Left lobe of liver (tissue), 2 donors: Measurements from ENCODE around the gene AXIN1. TPM values are rescaled to one million over a fixed set of nuclear protein-coding genes. Genes with fewer than 3 reads are reported as not detected.

Experiments used
- ATAC-seq: fragments of 200-7000 bp; cut with Tn5 transposase; one replicate; pipeline ENCODE4 v1.9.1; 2020; ENCODE audit warnings: mild to moderate bottlenecking, moderate library complexity
- DNase-seq: peaks from one replicate; pipeline ENCODE4 v3.0.0-alpha.2; 2020; ENCODE audit warnings: low spot score
- total RNA-seq: library from RNA; stranded (reverse); gene quantifications from one replicate; pipeline ENCODE4 v1.2.1, GENCODE V29; 2021
- donor health status: DM: no; HTN: no; CAD: no; lungs with moderate emphysema.
- donor health status: DM: no; HTN: yes; CAD: no.

Gene AXIN1
- total RNA-seq, 1 donor from 2014 or later: 8.5 TPM

DNA sequence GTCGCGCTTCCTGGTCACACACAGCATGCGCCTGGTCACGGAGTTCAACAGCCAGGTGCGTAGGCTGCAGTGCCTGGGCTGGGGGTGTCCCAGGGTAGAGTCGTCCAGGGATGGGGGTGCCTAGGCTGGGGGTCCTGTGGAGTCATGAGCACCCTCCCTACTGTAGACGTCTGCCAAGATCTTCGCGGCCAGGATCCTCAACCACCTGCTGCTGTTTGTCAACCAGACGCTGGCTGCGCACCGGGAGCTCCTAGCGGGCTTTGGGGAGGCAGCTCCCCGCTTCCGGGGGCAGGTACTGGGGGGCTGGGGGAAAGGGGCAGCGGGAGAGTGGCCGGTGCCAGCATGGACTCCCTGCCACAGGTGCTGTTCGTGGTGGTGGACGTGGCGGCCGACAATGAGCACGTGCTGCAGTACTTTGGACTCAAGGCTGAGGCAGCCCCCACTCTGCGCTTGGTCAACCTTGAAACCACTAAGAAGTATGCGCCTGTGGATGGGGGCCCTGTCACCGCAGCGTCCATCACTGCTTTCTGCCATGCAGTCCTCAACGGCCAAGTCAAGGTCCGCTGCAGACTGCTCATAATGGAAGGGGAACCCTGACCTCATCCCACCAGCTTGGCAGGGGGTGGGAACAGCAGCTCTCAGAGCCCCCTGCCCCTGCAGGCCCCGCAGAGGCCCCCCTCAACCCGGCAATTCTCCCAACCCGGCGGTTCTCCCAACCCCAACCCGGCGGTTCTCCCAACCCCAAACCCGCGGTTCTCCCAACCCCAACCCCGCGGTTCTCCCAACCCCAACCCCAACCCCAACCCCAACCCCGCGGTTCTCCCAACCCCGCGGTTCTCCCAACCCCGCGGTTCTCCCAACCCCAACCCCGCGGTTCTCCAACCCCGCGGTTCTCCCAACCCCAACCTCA is 67.1 kb downstream of the AXIN1 start:
- ATAC-seq (no peak), DNase-seq (no peak)

DNA sequence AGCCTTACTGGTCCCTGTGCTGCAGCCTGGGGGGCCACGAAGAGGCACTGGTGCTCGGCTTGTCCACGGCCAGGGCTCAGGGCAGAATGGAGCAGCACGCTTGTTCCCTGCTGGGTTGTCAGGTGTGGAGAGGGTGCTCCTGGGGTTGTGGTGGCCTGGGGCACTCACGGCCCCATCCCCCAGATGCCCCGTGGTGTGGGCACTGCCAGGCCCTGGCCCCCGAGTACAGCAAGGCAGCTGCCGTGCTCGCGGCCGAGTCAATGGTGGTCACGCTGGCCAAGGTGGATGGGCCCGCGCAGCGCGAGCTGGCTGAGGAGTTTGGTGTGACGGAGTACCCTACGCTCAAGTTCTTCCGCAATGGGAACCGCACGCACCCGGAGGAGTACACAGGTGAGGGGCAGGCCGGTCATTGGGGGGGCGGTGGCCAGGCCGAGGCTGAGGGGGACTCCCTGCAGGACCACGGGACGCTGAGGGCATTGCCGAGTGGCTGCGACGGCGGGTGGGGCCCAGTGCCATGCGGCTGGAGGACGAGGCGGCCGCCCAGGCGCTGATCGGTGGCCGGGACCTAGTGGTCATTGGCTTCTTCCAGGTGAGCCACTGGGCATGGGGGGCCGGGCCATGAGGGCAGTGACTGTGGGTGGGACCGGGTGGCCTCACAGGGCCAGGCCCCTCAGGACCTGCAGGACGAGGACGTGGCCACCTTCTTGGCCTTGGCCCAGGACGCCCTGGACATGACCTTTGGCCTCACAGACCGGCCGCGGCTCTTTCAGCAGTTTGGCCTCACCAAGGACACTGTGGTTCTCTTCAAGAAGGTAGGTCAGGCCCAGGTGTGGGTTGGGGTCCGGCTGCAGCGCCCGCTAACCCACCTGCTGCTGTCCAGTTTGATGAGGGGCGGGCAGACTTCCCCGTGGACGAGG is 68.1 kb downstream of the AXIN1 start:
- DNase-seq: no peak
- no peak for ATAC-seq

DNA sequence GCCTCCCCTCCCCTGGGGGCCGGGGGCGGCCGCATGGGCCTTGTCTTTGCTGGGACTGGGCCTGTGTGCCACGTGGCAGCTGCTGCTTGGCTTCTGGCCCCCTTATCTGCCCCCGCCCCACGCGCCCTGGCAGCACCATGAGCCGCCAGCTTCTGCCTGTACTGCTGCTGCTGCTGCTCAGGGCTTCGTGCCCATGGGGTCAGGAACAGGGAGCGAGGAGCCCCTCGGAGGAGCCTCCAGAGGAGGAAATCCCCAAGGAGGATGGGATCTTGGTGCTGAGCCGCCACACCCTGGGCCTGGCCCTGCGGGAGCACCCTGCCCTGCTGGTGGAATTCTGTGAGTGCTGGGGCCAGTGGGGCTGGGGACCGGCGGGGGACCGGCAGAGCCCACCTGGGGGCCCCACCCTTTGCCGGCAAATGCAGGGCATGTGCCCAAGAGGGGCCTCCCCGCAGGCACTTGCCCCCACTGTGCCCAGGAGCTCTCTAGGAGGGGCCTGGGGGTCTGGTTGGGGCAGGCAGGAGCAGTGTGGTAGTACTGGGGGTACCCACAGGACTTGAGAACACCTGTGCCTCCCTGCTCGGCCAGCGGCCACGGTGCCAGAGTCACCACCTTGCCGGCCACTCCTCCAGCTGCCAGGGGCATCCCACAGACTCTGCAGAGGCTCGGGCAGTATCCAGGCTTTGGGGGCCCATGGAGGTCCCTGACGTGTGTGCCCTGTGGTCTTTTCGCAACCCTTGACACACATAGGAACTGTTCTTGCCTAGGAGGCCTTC is 69.3 kb downstream of the AXIN1 start, which contains the start of gene PDIA2:
Gene PDIA2, plus strand, starts transcription at position 132 of the 773 bp plus-strand sequence. Its CDS starts 6 bp downstream, at position 138.
- DNase-seq (no peak), ATAC-seq (no peak)

DNA sequence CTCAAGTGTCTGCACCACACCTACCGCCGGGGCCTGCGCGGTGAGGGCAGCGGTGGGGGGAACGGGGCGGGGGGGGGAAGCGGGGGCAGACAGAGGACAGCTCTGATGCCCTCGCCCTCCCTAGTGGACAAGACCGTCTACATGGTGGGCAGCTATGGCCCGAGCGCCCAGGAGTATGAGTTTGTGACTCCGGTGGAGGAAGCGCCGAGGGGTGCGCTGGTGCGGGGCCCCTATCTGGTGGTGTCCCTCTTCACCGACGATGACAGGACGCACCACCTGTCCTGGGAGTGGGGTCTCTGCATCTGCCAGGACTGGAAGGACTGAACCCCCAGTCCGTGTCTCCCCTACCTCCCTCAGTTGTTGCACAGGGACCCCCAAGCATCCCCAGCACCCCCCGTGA is 70.0 kb downstream of the AXIN1 start:
- ATAC-seq (no peak), DNase-seq (no peak)

DNA sequence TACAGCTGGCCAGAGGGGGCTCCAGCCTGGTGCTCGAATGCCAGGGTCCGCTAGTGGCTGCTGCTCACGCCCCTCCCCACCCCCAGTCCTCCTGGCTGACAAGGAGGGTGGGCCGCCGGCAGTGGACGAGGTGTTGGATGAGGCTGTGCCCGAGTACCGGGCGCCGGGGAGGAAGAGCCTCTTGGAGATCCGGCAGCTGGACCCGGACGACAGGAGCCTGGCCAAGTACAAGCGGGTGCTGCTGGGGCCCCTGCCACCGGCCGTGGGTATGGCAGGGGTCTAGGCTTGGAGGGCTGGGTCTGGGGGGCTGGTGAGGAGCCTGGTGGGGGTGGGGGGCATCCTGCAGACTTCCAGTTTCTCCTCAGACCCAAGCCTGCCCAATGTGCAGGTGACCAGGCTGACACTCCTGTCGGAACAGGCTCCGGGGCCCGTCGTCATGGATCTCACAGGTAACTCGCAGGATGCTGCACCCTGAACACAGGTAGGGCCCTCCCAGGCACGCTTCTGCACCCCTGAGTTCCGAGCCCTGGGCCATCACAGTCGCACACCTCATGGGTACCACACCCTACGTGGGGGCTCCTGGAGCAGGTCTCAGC is 70.8 kb downstream of the AXIN1 start:
- DNase-seq: no peak

DNA sequence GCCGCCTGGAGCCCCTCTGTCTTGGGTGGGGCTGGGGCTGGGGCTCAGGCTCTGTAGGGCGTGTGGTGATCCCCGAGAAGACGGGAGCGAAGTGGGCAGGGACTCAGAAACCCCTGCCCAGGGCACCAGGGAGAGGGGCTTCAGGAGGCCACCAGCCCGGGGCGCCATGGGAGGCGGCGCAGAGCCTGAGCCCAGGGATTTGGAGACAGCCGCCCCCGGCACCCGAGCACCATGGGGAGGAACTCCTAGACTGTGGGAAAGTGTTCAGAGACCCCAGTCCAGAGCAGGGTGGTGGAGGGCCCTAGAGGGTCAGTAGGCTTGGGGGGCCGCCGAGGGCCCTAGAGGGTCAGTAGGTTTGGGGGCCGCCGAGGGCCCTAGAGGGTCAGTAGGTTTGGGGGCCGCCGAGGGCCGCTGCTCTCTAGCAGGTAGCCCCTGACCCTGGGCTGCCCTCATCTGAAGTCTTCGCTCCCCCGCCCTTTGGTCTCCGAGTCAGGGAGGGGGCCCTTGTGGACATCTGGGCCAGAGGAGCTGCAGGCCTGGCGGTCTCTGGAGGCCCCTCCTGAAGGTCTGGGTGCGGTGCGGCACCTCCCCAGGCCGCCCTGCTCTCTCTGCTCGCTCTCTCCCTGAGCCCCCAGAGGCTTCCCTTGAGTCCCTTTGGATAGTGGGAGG is 71.4 kb downstream of the AXIN1 start:
- ATAC-seq (no peak), DNase-seq (no peak)

More for the DNA sequence above, 70.8 kb downstream of the AXIN1 start:
- ATAC-seq: peak; percentile 8

DNA sequence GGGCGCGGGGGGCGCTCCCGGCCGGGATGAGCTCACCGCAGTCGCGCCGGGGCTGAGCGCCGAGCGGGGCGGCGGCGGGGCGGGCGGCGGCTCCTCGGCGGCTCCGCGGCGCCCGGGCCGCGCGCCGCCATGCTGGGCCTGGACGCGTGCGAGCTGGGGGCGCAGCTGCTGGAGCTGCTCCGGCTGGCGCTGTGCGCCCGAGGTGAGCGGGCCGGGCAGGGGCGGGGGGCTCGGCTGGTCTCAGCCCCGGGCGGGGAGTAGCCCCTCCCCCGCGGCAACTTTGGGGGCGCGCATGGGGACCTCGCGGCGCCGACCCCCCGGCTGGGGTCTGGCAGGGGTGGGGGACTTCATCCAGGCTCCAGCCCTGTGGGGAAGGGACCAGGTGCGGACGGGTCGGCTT is 72.0 kb downstream of the AXIN1 start, which contains the start of gene ARHGDIG:
Gene ARHGDIG, plus strand, starts transcription at position 40 of the 400 bp plus-strand sequence. Its CDS starts 90 bp downstream, at position 130.
- DNase-seq (no peak), ATAC-seq (no peak)

DNA sequence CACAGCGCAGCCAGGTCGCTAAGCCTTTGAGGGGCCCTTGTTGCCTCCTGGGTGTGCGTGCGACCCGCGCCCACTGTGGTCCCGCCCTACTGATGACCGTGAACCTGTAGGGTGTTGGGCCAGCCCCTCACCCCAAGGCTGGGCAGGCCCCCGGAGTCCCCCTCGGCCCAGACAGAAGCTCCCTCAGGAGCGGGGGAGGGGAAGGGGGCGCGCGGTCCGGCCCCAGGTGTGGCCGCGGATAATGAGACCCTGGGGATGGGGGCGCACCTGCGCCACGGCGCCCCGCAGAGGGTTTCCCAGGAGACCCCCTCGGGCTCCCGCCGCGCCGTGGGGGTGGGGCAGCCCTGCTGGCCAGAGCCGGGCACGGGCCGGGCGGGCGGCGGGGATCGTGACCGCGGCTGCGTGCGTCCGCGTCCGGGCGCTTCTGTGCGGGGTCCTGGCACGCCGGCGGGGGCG is 72.5 kb downstream of the AXIN1 start:
- ATAC-seq (no peak), DNase-seq (no peak)

DNA sequence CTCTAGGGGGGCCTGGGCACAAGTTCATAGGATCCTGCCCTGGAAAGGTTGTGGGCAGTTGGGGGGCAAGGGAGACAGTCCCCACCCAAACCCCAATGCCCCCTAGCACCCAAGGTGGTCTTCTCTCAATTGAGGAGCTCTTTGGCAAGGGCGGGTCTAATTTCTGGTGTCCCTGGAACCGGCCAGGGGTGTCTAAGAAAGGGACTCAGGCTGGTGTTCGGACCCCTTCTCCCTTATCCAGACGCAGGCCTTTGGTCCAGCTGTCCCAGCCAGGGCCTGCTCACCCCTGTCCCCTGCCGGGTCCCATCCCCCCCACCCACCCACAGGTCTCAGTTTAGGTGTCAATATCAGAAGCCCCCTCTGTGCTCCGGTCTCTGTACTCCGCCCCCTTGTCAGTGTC is 73.0 kb downstream of the AXIN1 start:
- DNase-seq (no peak), ATAC-seq (no peak)

DNA sequence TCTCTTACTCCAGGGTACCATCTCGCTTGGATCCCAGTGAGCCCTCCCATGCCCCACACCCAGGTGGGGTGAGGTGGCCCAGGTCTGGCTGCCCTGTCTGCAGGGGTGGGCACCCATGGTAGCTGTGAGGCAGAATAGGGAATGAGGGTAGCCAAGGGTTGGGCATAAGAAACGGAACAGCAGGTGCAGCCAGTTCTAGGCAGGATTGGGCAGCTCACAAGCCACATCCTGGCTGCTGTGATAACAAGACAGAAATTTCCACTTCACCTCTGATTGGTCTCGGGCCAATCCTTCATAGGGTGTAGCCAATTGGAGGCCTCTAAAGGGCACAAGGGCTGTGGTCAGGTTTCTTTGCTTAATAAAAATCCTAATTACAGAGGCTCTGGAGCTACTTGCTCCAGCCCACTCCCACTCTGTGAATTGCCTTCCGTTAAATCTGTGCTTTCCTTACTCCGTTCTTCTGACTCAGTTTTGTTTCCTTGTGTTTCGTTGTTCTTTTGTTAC is 73.6 kb downstream of the AXIN1 start:
- DNase-seq (no peak), ATAC-seq (no peak)

DNA sequence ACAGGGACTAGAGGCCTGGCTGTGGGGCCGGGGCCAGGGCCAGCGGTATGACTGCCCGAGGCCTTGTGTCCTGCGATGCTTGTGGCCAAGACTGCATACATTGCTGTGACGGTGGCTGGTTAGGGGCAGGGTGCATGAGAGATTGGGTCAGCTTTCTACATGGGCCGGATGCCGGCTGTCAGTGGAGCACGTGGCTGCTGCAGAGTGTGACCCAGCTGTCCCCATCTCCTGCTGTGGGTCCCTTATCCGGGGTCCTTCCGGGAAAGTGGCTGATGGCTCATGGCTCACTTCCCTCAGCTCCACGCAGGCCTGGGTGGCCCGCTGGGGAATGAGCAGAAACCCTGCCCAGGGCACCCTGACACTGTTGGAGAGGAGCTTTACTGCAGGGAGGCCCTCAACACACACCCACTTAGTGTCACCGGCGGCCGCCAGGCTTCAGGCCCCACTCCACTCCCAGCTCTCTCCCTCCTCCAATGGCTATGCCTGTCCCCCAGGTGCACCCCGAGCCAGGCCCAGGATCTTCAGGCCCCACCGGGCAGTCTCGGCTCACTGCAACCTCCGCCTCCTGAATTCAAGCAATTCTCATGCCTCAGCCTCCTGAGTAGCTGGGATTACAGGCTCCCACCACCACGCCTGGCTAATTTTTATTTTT is 76.0 kb downstream of the AXIN1 start:
- DNase-seq (no peak), ATAC-seq (peak; percentile 9)

DNA sequence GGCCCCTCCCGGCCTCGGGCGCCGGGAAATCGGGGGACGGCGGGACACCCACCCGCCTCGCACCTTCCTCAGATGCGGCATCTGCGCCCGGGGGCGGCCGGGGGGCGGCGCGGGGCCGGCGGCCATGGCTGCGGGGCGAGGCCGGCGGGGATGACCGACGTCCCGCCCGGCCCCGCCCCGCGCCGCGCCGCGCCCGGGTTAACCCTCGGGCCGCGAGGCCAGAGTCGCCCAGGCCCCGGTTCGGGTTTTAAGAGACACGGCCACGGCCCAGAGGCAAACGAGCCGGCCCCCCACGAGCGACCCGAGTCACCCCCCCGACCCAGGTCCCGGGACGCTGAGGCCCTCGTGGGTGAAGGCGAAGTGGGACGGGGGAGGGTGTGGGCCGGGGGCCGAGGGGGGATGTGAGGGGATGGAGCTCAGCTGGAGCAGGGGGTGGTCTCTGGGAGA is 76.7 kb downstream of the AXIN1 start, which contains the start of gene RGS11:
Gene RGS11, minus strand, starts transcription at position 159 of the 447 bp plus-strand sequence. Its CDS starts 33 bp downstream, at position 126.
- ATAC-seq (no peak), DNase-seq (no peak)

DNA sequence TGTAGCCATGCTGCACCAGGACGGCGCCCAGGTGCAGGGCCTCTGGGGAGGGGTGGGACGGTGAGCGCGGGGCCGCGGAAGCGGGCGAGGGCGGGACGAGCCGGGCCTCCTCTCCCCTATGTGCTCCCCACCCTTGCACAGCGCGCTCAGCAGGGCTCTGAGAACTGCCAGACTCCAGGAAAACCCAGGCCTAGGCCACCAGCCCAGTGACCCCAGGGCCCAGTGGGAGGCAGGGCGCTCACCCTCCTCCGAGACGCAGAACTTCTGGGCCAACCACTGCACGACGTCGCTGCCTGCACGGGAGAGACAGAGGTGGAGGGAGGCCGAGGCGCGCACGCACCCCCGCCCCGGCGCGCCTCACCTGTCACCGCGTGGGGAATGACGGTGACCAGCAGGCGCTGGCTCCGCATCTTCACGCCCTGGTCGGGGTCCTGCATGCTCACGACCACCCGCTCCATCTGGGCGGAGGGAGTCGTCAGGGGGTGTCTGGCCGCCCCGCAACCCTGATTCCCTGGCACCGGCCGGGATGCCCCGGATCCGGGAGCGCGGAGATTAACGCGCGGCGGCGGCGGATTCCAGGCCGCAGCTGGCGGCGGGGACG is 77.4 kb downstream of the AXIN1 start:
- ATAC-seq (peak; percentile 8), DNase-seq (no peak)

DNA sequence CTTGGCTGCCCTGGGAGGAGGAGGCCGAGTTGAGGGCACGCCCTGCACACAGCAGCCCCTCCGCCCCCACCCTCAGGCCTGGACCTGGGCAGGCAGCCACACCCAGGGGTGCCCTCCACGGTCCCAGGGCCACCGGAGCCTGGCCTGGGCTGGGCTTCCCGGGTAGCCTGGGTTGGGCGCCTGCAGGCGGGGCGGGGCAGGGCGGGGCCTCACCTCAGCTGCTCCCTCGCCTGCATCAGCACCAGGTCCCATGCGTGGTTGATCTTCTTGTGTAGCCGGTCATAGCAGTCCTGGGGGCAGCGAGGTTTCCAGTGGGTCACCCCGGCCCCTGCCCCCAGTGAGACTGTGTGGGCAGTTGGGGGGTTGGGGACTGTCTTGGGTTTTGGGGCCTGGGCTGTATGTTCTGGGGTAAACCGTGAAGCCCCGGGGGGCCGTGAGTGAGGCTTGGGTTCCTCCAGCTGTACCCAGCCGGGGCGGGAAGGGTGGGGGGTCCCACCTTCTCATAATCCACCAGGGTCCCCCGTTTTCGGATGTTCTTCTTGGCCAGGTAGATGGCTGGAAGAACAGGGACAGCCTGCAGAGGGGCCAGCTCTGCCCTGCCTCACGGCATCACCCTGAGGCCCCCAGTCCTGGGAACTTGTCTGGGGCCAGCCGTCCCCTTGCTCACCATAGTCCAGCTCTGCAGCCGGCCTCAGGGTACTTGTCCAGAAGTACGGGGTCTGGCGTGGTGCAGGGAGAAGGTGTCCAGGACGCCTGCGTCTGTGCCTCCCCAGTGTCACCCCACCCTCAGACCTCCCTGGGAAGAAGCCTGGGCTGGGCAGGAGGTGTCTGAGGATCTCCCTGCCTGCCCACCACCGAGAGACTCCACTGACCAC is 78.7 kb downstream of the AXIN1 start:
- ATAC-seq (peak; percentile 12), DNase-seq (no peak)

DNA sequence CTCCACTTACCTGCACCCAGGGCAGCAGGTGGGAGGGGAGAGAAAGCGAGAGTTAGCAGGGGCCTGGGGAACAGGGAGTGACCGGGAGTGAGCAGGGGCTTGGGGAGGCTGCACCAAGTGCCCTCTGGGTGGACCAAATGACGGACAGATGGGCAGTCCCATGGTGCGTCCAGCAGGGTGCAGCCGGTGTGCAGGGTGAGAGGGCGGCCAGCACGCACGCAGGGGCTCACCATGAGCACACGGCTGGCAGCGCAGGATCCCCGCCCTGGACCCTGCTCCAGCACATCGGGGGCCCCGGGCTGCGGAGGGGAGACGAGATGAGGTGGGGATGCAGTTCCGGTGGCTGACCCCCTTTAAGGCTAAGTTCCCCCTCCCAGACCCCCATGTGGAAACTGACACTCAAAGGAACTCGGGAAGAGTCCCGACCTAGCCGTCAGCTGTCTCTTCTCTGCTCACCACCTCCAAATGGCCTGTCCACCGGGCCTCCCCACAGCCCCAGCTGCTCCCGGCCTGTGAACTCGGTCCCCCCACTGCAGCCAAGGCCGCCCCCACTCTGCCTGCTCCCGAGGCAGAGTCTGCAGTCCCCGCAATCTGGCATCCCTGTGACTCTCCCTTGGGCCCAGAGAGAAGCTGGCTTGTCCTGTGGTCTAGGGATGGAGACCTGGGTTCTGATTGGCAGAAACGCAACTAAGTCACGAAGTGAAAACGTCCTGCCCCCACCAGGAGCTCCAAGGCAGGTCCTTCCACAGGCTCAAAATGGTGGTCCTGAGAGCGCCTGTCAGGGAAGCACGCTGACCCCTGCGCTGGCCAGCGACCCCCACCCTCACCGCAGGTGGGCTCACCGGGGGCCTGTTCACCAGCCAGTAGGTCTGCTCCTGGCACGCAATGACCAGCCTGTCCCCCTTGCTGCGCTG is 79.6 kb downstream of the AXIN1 start:
- no peak for ATAC-seq
- DNase-seq: no peak
